ENCODE results near the gene EPHB1.

GRCh38 chr3:134904241-134904771 is 109.2 kb downstream of the EPHB1 start:
- no peak for TF ChIP-seq CTCF (IDR thresholded peaks at IDR 0.05)
- no peak for TF ChIP-seq ZBTB33 (IDR thresholded peaks at IDR 0.05; ENCODE audit: borderline replicate concordance, low read depth)
- no peak for TF ChIP-seq MEF2A (IDR thresholded peaks at IDR 0.05; ENCODE audit: borderline replicate concordance, low read depth)
- no peak for TF ChIP-seq USF2 (IDR thresholded peaks at IDR 0.05; ENCODE audit: borderline replicate concordance, low read depth, low read length)
- TF ChIP-seq EP300 (IDR thresholded peaks at IDR 0.05; ENCODE audit: borderline replicate concordance in 1 of 2, low read depth in 1 of 2, low read length in 1 of 2) = no peak
- no peak for TF ChIP-seq MAX (IDR thresholded peaks at IDR 0.05; ENCODE audit: low read depth)
- TF ChIP-seq NFIC (IDR thresholded peaks at IDR 0.05; ENCODE audit: borderline replicate concordance) = no peak
- no peak for TF ChIP-seq TAF1 (IDR thresholded peaks at IDR 0.05; ENCODE audit: borderline replicate concordance, low read depth, low read length)
- no peak for TF ChIP-seq PBX3 (IDR thresholded peaks at IDR 0.05)
- no peak for TF ChIP-seq MXI1 (IDR thresholded peaks at IDR 0.05; ENCODE audit: low read depth, low read length)
- no peak for TF ChIP-seq POLR2AphosphoS5 (IDR thresholded peaks at IDR 0.05; ENCODE audit: low read depth, low read length)
- no peak for TF ChIP-seq IRF3 (IDR thresholded peaks at IDR 0.05; ENCODE audit: low read depth, low read length)
- no peak for TF ChIP-seq TEAD4 (IDR thresholded peaks at IDR 0.05; ENCODE audit: borderline replicate concordance, insufficient read depth)
